GM13976 (cell line): ENCODE data around the gene ZNF335.

Experiments
- DNase-seq: peaks from one replicate; pipeline ENCODE4 v3.0.0; 2012; ENCODE audit warnings: low spot score
- CTCF ChIP-seq: IDR thresholded peaks from 2 replicates; pipeline ENCODE4 v1.5.1; 2012; ENCODE audit warnings: borderline replicate concordance, mild to moderate bottlenecking; ENCODE audit not compliant: insufficient read depth; ENCODE audit errors: extremely low read depth, missing control alignments, control extremely low read depth
- in situ Hi-C: fragments of 300-500 bp; cut with MboI; formaldehyde crosslinking; loops from one replicate; pipeline ENCODE4 v1.12.0; 2022; ENCODE audit warnings: low sequenced_read_pairs, mixed read lengths, inconsistent platforms; ENCODE audit not compliant: unreplicated experiment

Gene ZNF335

GRCh38 chr20:45972500-45973183 is 639 bp upstream of the ZNF335 start:
- in situ Hi-C loops = no loop called here
- no peak for TF ChIP-seq CTCF
- peak; percentile 99 for DNase-seq

- in situ Hi-C loops = no loop called here
Observed at GRCh38 chr20:45971425-45971674, 653 bp downstream of the ZNF335 start.

GRCh38 chr20:45970646-45971424 is 1.2 kb downstream of the ZNF335 start:
- no peak for DNase-seq
- in situ Hi-C loops = no loop called here
- TF ChIP-seq CTCF = no peak

More at GRCh38 chr20:45971425-45971674, 653 bp downstream of the ZNF335 start:
- TF ChIP-seq CTCF = no peak
- DNase-seq = no peak

- TF ChIP-seq CTCF = peak; percentile 48
- in situ Hi-C loops = no loop called here
- no peak for DNase-seq
Observed at GRCh38 chr20:45969712-45970634, 2.0 kb downstream of the ZNF335 start.

- no peak for TF ChIP-seq CTCF
- in situ Hi-C loops = no loop called here
Observed at GRCh38 chr20:45968801-45969711, 2.9 kb downstream of the ZNF335 start.

More at GRCh38 chr20:45968801-45969711, 2.9 kb downstream of the ZNF335 start:
- DNase-seq = no peak
